Endodermal cell (in vitro differentiated cells): ENCODE measurements around the gene PRR36. TPM values are rescaled to one million over a fixed set of nuclear protein-coding genes. Genes with fewer than 3 reads are reported as not detected.
"Not testable (repeated sequence)": the region's sequence is repeated elsewhere in the genome, so short reads cannot be mapped to it uniquely, and the experiment has no call there.

Experiments used
- DNase-seq: peaks from one replicate; pipeline ENCODE4 v3.0.0-alpha.2; 2017
- H3K27ac ChIP-seq: 2 replicates; pipeline ENCODE4 v1.5.1; 2013; ENCODE audit warnings: mild to moderate bottlenecking, low read depth, low read length, moderate library complexity
- H3K27me3 ChIP-seq: 2 replicates; pipeline ENCODE4 v1.6.1; 2013; ENCODE audit warnings: mild to moderate bottlenecking, low read length, moderate library complexity; ENCODE audit not compliant: insufficient read depth, control insufficient read depth, poor library complexity, severe bottlenecking
- H3K36me3 ChIP-seq: 2 replicates; pipeline ENCODE4 v1.7.0; 2013; ENCODE audit warnings: mild to moderate bottlenecking, low read length, moderate library complexity; ENCODE audit not compliant: control insufficient read depth, insufficient read depth
- H3K4me1 ChIP-seq: one replicate; pipeline ENCODE4 v1.7.0; 2013; ENCODE audit warnings: low read length; ENCODE audit not compliant: control insufficient read depth, insufficient read depth
- H3K4me3 ChIP-seq: 2 replicates; pipeline ENCODE4 v1.5.1; 2013; ENCODE audit warnings: mild to moderate bottlenecking, low read length, moderate library complexity
- H3K9ac ChIP-seq: 2 replicates; pipeline ENCODE4 v1.6.1; 2013; ENCODE audit warnings: mild to moderate bottlenecking, low read length, moderate library complexity; ENCODE audit not compliant: poor library complexity, severe bottlenecking; ENCODE audit errors: extremely low read depth
- H3K9me3 ChIP-seq: 2 replicates; pipeline ENCODE4 v1.6.1; 2013; ENCODE audit warnings: mild to moderate bottlenecking, low read length, moderate library complexity; ENCODE audit not compliant: control insufficient read depth
- H3K27ac Mint-ChIP-seq: 2 replicates; pipeline ENCODE4 v1.8.0; 2020; ENCODE audit warnings: mixed read lengths
- H3K27me3 Mint-ChIP-seq: 2 replicates; pipeline ENCODE4 v1.8.0; 2021; ENCODE audit warnings: mild to moderate bottlenecking, mixed read lengths; ENCODE audit not compliant: insufficient read depth
- H3K36me3 Mint-ChIP-seq: 2 replicates; pipeline ENCODE4 v1.8.0; 2020; ENCODE audit warnings: low read depth, mixed read lengths
- H3K4me1 Mint-ChIP-seq: 2 replicates; pipeline ENCODE4 v1.8.0; 2020; ENCODE audit warnings: mixed read lengths
- H3K4me3 Mint-ChIP-seq: 2 replicates; pipeline ENCODE4 v1.8.0; 2020; ENCODE audit warnings: mild to moderate bottlenecking, moderate library complexity, mixed read lengths
- H3K9me3 Mint-ChIP-seq: 2 replicates; pipeline ENCODE4 v1.8.0; 2020; ENCODE audit warnings: mild to moderate bottlenecking, mixed read lengths
- CTCF ChIP-seq: fragments of 200-600 bp; sonication (generic); conservative IDR thresholded peaks from 2 replicates; pipeline ENCODE4 v1.5.0; 2021; ENCODE audit warnings: antibody characterized with exemption, mild to moderate bottlenecking
- WGBS, 2 experiments: methylation state at CpG; one replicate each; pipeline versions ENCODE4 v1.1.5 to v1.1.7; 2013; ENCODE audit warnings: missing lambda C conversion rate in 2 of 2, mixed read lengths in 1 of 2; ENCODE audit not compliant: insufficient coverage in 1 of 2, insufficient read length in 1 of 2; 5-methylcytosine and 5-hydroxymethylcytosine counted together
- total RNA-seq, 2 donors: library from RNA; stranded (reverse); fragmentation: NEBNext Ultra II Directional in 1 of 2; extraction: Animal tissue kit (Norgen Biotek cat#: 25700) in 1 of 2; gene quantifications; 2 replicates in 1 of 2; 3 replicates in 1 of 2; pipeline ENCODE4 v1.2.1, GENCODE V29; 2021

PRR36 gene
- total RNA-seq, 2 donors from 2014 or later: 9.5 to 20.2 TPM

- H3K4me3 Mint-ChIP-seq: no peak overlapping the region
- no peaks in the 10 kb centered on the region for H3K36me3 ChIP-seq
- H3K9me3 Mint-ChIP-seq: no peaks in the 10 kb centered on the region
- H3K36me3 Mint-ChIP-seq: peaks cover 9% of the 10 kb centered on the region
- no peaks in the 10 kb centered on the region for H3K4me1 Mint-ChIP-seq
- no peak for TF ChIP-seq CTCF
- H3K4me1 ChIP-seq: no peaks in the 10 kb centered on the region
- peaks cover 5% of the 10 kb centered on the region for H3K27me3 Mint-ChIP-seq
- H3K9me3 ChIP-seq: no peaks in the 10 kb centered on the region
- WGBS, 2 experiments: 94 to 95% methylated on average over 10 to 13 of the region's 13 CpGs
- H3K4me3 ChIP-seq: no peak overlapping the region
- no peak overlapping the region for H3K27ac ChIP-seq
- no peak for DNase-seq
- no peak overlapping the region for H3K27ac Mint-ChIP-seq
- no peaks in the 10 kb centered on the region for H3K27me3 ChIP-seq
- H3K9ac ChIP-seq: no peak overlapping the region
These were observed 21.4 kb upstream of the PRR36 start for GRCh38 chr19:7895565-7895964.

- no peak for DNase-seq
- peak; percentile 20 for TF ChIP-seq CTCF
- H3K36me3 ChIP-seq: no peaks in the 10 kb centered on the region
- Mint-ChIP-seq H3K27me3 (peaks cover 7% of the 10 kb centered on the region), H3K4me3 (no peak overlapping the region), H3K36me3 (peaks cover 9% of the 10 kb centered on the region), H3K27ac (no peak overlapping the region), H3K4me1 (no peaks in the 10 kb centered on the region), H3K9me3 (no peaks in the 10 kb centered on the region)
- 79 to 85% methylated on average over 12 to 18 of the region's 18 CpGs for WGBS, 2 experiments
- no peaks in the 10 kb centered on the region for H3K9me3 ChIP-seq
- no peaks in the 10 kb centered on the region for H3K4me1 ChIP-seq
- no peaks in the 10 kb centered on the region for H3K27me3 ChIP-seq
- no peak overlapping the region for H3K27ac ChIP-seq
- H3K9ac ChIP-seq: no peak overlapping the region
- H3K4me3 ChIP-seq: no peak overlapping the region
These were observed 20.6 kb upstream of the PRR36 start for GRCh38 chr19:7894612-7895309.

- not testable (repeated sequence) for H3K27ac ChIP-seq, H3K9ac ChIP-seq, H3K9me3 Mint-ChIP-seq, H3K27me3 ChIP-seq, H3K27ac Mint-ChIP-seq, H3K4me1 ChIP-seq, H3K36me3 ChIP-seq, H3K9me3 ChIP-seq, H3K4me3 ChIP-seq, DNase-seq, H3K36me3 Mint-ChIP-seq, H3K4me1 Mint-ChIP-seq, H3K4me3 Mint-ChIP-seq
- peaks cover 16% of the 10 kb centered on the region for H3K27me3 Mint-ChIP-seq
- 92 to 93% methylated on average over 9 to 18 of the region's 18 CpGs for WGBS, 2 experiments
These were observed 19.3 kb upstream of the PRR36 start for GRCh38 chr19:7893362-7894101.
